ENCODE results near the gene HEMK1.

DNA sequence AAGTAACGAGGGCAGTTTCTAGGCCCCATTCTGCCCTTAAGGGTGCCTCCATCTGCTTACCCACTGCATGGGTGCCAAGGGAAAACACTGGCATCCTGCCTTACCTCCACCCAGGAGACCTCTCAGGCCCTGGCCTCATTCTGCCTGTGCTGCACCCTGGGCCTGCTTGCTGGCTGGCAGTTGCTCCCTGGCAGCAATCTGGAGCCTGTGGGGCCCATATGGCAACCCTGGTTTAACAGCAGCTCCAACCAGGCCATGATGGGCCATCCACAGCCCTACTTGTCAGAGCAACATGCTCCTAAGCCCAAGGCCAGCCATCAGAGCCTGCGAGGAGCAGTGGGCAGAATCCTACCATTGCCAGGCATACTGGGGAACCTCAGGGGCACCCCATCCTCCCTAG, 5.5 kb upstream of the HEMK1 start:
- no peak for TF ChIP-seq CTCF (IDR thresholded peaks at IDR 0.05; ENCODE audit: low read depth, low read length, poor library complexity, severe bottlenecking)
- no peak for TF ChIP-seq EZH2phosphoT487 (IDR thresholded peaks at IDR 0.05; ENCODE audit: borderline replicate concordance, low read length)

Measured in DOHH2 (cell line).